AG10803 (cell line): ENCODE data around the gene DPP8.
"Not testable (repeated sequence)": the region's sequence is repeated elsewhere in the genome, so short reads cannot be mapped to it uniquely, and the experiment has no call there.

Source experiments
- DNase-seq: peaks from one replicate; pipeline ENCODE4 v3.0.0; 2010; ENCODE audit warnings: low read depth
- H3K4me3 ChIP-seq: 2 replicates; pipeline ENCODE4 v1.5.1; 2011; ENCODE audit warnings: mild to moderate bottlenecking, low read length, control low read depth
- TF ChIP-seq, protein P1 (sequence below): conservative IDR thresholded peaks from 2 replicates; pipeline ENCODE4 v1.5.1; 2011; ENCODE audit warnings: mild to moderate bottlenecking, low read length, control low read depth, inconsistent platforms

DPP8 gene

GRCh38 chr15:65509321-65509720 is 8.2 kb downstream of the DPP8 start:
- no peak overlapping the region for H3K4me3 ChIP-seq
- TF ChIP-seq, protein P1, sequence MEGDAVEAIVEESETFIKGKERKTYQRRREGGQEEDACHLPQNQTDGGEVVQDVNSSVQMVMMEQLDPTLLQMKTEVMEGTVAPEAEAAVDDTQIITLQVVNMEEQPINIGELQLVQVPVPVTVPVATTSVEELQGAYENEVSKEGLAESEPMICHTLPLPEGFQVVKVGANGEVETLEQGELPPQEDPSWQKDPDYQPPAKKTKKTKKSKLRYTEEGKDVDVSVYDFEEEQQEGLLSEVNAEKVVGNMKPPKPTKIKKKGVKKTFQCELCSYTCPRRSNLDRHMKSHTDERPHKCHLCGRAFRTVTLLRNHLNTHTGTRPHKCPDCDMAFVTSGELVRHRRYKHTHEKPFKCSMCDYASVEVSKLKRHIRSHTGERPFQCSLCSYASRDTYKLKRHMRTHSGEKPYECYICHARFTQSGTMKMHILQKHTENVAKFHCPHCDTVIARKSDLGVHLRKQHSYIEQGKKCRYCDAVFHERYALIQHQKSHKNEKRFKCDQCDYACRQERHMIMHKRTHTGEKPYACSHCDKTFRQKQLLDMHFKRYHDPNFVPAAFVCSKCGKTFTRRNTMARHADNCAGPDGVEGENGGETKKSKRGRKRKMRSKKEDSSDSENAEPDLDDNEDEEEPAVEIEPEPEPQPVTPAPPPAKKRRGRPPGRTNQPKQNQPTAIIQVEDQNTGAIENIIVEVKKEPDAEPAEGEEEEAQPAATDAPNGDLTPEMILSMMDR, result no peak
- DNase-seq, result no peak

GRCh38 chr15:65494076-65494475 is 23.4 kb downstream of the DPP8 start:
- DNase-seq, result no peak
- H3K4me3 ChIP-seq, result no peak overlapping the region

DNA sequence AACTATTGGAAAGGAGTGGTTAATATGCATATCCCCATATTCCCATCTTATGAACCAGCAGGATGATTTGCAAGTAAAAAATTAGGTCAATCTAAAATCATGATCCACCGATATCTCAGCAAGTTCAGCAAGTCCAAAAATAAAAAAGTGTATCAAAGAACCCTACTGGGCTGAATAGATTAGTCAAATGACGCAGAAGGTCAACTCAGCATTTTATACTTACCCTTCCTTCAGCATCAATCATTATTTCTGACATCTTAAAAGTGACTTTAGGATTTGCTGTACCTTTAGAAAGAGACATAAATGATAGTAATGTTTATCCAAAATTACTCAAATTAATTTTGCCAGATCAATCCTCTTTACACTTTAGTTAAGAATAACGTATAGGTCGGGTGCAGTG is 32.6 kb downstream of the DPP8 start:
- no peak for DNase-seq
- H3K4me3 ChIP-seq, result no peak overlapping the region
- TF ChIP-seq, protein P1, result no peak

More at GRCh38 chr15:65494076-65494475, 23.4 kb downstream of the DPP8 start:
- TF ChIP-seq, protein P1, result no peak

DNA sequence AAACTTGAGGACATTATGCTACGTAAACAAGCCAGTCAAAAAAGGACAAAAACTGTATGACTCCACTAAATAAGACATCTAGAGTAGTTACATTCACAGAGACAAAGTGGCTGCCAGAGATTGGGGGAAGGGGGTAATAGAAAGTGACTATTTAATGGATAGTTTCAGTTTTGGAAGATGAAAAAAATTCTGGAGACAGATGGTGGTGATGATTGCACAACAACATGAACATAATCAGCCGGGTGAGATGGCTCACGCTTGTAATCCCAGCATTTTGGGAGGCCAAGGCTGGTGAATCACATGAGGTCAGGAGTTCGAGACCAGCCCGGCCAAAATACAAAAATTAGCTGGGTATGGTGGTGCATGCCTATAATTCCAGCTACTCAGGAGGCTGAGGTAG is 40.6 kb downstream of the DPP8 start:
- TF ChIP-seq, protein P1, result no peak
- no peak overlapping the region for H3K4me3 ChIP-seq
- DNase-seq, result peak; percentile 89

DNA sequence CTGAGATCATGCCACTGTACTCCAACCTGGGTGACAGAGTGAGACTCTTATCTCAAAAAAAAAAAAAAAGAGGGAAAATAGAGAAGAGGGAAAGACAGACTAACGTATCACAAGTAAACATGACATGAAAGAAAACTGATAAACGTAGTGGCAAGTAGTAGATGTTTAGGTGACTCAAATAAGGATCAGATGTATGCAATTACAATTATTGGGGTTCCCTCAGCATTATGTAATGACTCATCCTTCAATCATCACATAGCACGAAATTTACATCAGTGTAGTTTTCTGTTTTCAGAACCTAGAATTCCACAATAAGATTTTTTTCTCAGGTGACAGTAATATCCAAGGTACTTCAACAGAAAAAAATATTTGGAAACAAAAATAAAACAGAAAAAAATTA is 46.6 kb downstream of the DPP8 start:
- DNase-seq, result no peak
- TF ChIP-seq, protein P1, result no peak
- H3K4me3 ChIP-seq, result no peak overlapping the region

GRCh38 chr15:65468229-65468909 is 49.1 kb downstream of the DPP8 start:
- TF ChIP-seq, protein P1, result no peak
- no peak for DNase-seq
- H3K4me3 ChIP-seq, result no peak overlapping the region

DNA sequence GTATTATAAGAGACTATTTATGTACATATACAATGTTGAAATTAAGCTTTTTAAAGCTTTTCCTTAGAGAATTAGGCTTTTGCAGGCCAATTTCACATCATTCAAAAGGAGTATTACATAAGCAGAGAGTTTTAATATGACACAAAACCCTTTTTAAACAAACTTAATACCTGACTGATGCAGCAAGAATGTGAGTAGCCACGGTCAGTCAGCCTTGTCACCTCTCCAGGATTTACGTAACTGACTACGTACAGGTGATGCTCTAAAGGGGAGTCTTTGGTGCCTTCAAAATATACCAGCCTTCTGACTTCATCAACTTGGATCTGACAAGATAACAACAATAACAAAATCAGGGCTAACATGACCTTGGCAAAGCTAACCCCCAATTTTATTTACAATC is 50.6 kb downstream of the DPP8 start:
- H3K4me3 ChIP-seq, result no peak overlapping the region
- DNase-seq, result no peak
- TF ChIP-seq, protein P1, result no peak

DNA sequence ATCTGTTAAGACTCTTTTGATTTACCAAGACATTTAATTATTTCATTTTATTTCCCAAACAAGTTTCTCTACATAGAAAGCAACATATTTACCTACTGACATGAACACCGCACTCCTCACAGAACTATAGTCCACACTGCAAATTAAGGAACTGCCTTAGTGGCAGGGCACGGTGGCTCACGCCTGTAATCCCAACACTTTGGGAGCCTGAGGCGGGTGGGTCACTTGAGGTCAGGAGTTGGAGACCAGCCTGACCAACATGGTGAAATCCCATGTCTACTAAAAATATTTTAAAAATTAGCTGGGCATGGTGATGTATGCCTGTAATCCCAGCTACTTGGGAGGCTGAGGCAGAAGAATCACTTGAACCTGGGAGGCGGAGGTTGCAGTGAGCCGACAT is 54.4 kb downstream of the DPP8 start:
- not testable (repeated sequence) for DNase-seq, H3K4me3 ChIP-seq
